Measurements from ENCODE around the gene PFN3. TPM values are rescaled to one million over a fixed set of nuclear protein-coding genes. Genes with fewer than 3 reads are reported as not detected.

Gene PFN3
- total and polyA plus RNA-seq, 2 of the 13 experiments (the other 11 are each of a cell fraction or from before 2014, with no cell fraction given) = not detected

DNA sequence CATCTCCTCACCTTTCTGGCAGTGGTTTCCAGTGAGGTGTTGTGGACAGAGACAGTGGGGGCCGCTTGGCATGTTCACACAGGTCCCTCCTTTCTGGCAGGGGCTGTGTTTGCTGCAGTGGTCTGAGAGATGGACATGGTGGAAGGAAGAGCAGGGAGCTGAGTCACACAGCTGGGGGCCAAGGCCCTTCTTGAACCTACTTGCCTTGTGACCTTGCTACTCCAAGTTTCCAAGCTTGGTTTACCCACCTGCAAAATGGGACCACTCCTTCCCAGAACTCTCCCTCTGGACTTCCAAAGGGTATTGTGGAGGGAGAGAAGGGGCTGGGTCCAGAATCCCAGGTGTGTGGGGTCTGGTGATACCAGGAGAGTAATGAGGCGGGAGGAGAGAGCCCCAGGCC lies 4.9 kb upstream of the PFN3 start:
- TF ChIP-seq KLF6 (CRISPR knock-in tag; IDR thresholded peaks at IDR 0.05) (no peak), MED8 (CRISPR knock-in tag; IDR thresholded peaks at IDR 0.05; ENCODE audit: insufficient replicate concordance) (no peak), RBM39 (IDR thresholded peaks at IDR 0.05; ENCODE audit: low read depth, low read length, poor library complexity, severe bottlenecking) (no peak), ZEB1 (IDR thresholded peaks at IDR 0.05; ENCODE audit: insufficient replicate concordance, low read depth) (no peak), ZNF629 (CRISPR knock-in tag; conservative IDR thresholded peaks at IDR 0.05) (peak; percentile 56; the same call in 1 of the 2 replicates)
- TF ChIP-seq, protein P1, sequence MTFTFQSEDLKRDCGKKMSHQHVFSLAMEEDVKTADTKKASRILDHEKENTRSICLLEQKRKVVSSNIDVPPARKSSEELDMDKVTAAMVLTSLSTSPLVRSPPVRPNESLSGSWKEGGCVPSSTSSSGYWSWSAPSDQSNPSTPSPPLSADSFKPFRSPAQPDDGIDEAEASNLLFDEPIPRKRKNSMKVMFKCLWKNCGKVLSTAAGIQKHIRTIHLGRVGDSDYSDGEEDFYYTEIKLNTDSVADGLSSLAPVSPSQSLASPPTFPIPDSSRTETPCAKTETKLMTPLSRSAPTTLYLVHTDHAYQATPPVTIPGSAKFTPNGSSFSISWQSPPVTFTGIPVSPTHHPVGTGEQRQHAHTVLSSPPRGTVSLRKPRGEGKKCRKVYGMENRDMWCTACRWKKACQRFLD (CRISPR knock-in tag; IDR thresholded peaks at IDR 0.05; ENCODE audit: borderline replicate concordance) = no peak
- H3K4me1 ChIP-seq (ENCODE audit: insufficient read depth, low read length) = peaks cover 28% of the 10 kb centered on the region
- ChIA-PET POLR2A (interaction anchor here (1.1 to 3.3 kb wide), 6 partner anchors 20 to 92 kb away, joined by 3 to 19 read pairs (median 7); partner anchors contain the start of genes GRK6, PDLIM7 and PRR7), CTCF (ENCODE audit: low intra/inter-chr PET ratio, low total read pairs) (interaction anchor here (0.8 to 2.3 kb wide), 2 partner anchors 34 to 50 kb away, joined by 3 to 35 read pairs; no protein-coding TSS in a partner anchor)
- no peak overlapping the region for H3K4me3 ChIP-seq (replicated peaks in 1 of 3; ENCODE audit: insufficient read depth in 1 of 3, low read depth in 2 of 3, low read length in 3 of 3)
- H3K4me2 ChIP-seq (ENCODE audit: low read depth, low read length) = no peak overlapping the region
- H3K79me2 ChIP-seq (ENCODE audit: insufficient read depth, low read length) = no peaks in the 10 kb centered on the region
- WGBS (ENCODE audit: low lambda C conversion rate) = 71% methylated on average over 2 of the region's 2 CpGs
- H3K9ac ChIP-seq (ENCODE audit: insufficient read depth, low read depth, low read length) = no peak overlapping the region
- ATAC-seq (no peak), FAIRE-seq (no peak), DNase-seq (ENCODE audit: low spot score) (no peak)
- no TSS peak for BruUV-seq (replicated peaks)
- no peak overlapping the region for H3K27ac ChIP-seq (ENCODE audit: extremely low read length, insufficient read depth, low read length)
- no peaks in the 10 kb centered on the region for H4K20me1 ChIP-seq (ENCODE audit: insufficient read depth, low read length)
- no peaks in the 10 kb centered on the region for H3K9me3 ChIP-seq (ENCODE audit: low read length)
- H2AFZ ChIP-seq (ENCODE audit: low read length) = no peak overlapping the region
- intact Hi-C loops (cut with micrococcal nuclease; ENCODE audit: unreplicated experiment) (no loop called here), in situ Hi-C loops (cut with HindIII; ENCODE audit: extremely low pct_ligation_motif_present, low pct_unique_long_range_greater_than_20kb) (no loop called here)
- H3K27me3 ChIP-seq (ENCODE audit: control insufficient read depth in 1 of 2, insufficient read depth in 2 of 2, low read length in 2 of 2) = no peaks in the 10 kb centered on the region
- H3K36me3 ChIP-seq (replicated peaks in 1 of 2; ENCODE audit: control insufficient read depth in 1 of 2, insufficient read depth in 2 of 2, low read length in 2 of 2) = no peaks in the 10 kb centered on the region

All from HepG2 (cell line).